DOHH2 (cell line): ENCODE data around the gene SKA2.
"Not testable (repeated sequence)": the region's sequence is repeated elsewhere in the genome, so short reads cannot be mapped to it uniquely, and the experiment has no call there.

Source experiments
- H3F3A ChIP-seq: fragments of 200-600 bp; sonication (generic), shearing (Covaris generic); 2 replicates; pipeline ENCODE4 v1.6.0; 2016; ENCODE audit warnings: antibody characterized with exemption, mild to moderate bottlenecking; ENCODE audit not compliant: control insufficient read depth, insufficient read depth
- H3K27ac ChIP-seq: fragments of 200-600 bp; sonication (generic); 2 replicates; pipeline ENCODE4 v1.5.1; 2014; ENCODE audit warnings: low read depth, mild to moderate bottlenecking, low read length, moderate library complexity
- H3K27me3 ChIP-seq: fragments of 200-600 bp; sonication (generic); 2 replicates; pipeline ENCODE4 v1.6.1; 2014; ENCODE audit warnings: mild to moderate bottlenecking, low read length, mixed read lengths; ENCODE audit not compliant: control insufficient read depth
- H3K36me3 ChIP-seq: fragments of 200-600 bp; sonication (generic); 2 replicates; pipeline ENCODE4 v1.6.1; 2014; ENCODE audit warnings: mild to moderate bottlenecking, low read length, moderate library complexity, mixed read lengths; ENCODE audit not compliant: control insufficient read depth
- H3K4me1 ChIP-seq: fragments of 200-600 bp; sonication (generic); 2 replicates; pipeline ENCODE4 v1.6.1; 2014; ENCODE audit warnings: mild to moderate bottlenecking, low read length, mixed read lengths; ENCODE audit not compliant: control insufficient read depth
- H3K4me2 ChIP-seq: fragments of 200-600 bp; sonication (generic); 2 replicates; pipeline ENCODE4 v1.6.0; 2014; ENCODE audit warnings: mild to moderate bottlenecking, low read length, moderate library complexity
- H3K4me3 ChIP-seq: fragments of 200-600 bp; sonication (generic); 2 replicates; pipeline ENCODE4 v1.5.1; 2014; ENCODE audit warnings: mild to moderate bottlenecking, low read length, mixed read lengths
- H3K79me2 ChIP-seq: fragments of 200-600 bp; sonication (generic); 2 replicates; pipeline ENCODE4 v1.6.1; 2014; ENCODE audit warnings: mild to moderate bottlenecking, low read length, mixed read lengths; ENCODE audit not compliant: control insufficient read depth
- H3K9me2 ChIP-seq: fragments of 200-600 bp; sonication (generic); replicated peaks from 2 replicates; pipeline ENCODE4 v1.6.1; 2014; ENCODE audit warnings: mild to moderate bottlenecking, low read length, mixed read lengths; ENCODE audit not compliant: control insufficient read depth
- H3K9me3 ChIP-seq: fragments of 200-600 bp; sonication (generic); 2 replicates; pipeline ENCODE4 v1.6.1; 2014; ENCODE audit warnings: antibody characterized with exemption, low read length, mixed read lengths; ENCODE audit not compliant: control insufficient read depth, insufficient read depth
- H4K20me1 ChIP-seq: fragments of 200-600 bp; sonication (generic); 2 replicates; pipeline ENCODE4 v1.6.0; 2014; ENCODE audit warnings: low read depth, mild to moderate bottlenecking, antibody characterized with exemption, low read length, moderate library complexity; ENCODE audit not compliant: control insufficient read depth, insufficient read depth
- EZH2phosphoT487 ChIP-seq: fragments of 200-600 bp; sonication (generic); IDR thresholded peaks from 2 replicates; pipeline ENCODE4 v1.6.1; 2017; ENCODE audit warnings: borderline replicate concordance, mild to moderate bottlenecking, antibody characterized with exemption, low read length, moderate library complexity, mixed read lengths
- TF ChIP-seq, protein P1 (sequence below): fragments of 200-600 bp; sonication (generic); IDR thresholded peaks from one replicate; pipeline ENCODE4 v1.5.1; 2014; ENCODE audit warnings: antibody characterized with exemption, mild to moderate bottlenecking, low read depth, low read length; ENCODE audit not compliant: poor library complexity, severe bottlenecking

Gene SKA2

DNA sequence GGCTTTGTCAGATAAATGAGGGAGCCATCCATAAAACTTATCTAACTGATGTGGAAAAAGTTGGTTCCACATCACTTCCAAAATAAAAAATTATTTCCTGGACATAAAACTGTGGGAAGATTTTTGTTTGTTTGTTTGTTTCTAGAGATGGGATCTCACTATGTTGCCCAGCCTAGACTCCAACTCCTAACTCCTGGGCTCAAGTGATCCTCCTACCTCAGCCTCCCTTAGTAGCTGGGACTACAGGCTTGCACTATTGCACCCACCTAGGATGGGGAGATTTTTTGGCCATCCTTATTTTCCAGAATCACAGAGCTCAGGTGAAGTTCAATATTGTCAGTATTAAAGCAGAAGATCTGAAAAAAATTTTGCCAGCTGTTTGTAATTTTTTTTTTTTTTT is 31.0 kb upstream of the SKA2 start:
- no peaks in the 10 kb centered on the region for H3K9me2 ChIP-seq
- no peaks in the 10 kb centered on the region for H3K9me3 ChIP-seq
- no peak overlapping the region for H3K4me2 ChIP-seq
- no peak overlapping the region for H3K27ac ChIP-seq
- TF ChIP-seq, protein P1, sequence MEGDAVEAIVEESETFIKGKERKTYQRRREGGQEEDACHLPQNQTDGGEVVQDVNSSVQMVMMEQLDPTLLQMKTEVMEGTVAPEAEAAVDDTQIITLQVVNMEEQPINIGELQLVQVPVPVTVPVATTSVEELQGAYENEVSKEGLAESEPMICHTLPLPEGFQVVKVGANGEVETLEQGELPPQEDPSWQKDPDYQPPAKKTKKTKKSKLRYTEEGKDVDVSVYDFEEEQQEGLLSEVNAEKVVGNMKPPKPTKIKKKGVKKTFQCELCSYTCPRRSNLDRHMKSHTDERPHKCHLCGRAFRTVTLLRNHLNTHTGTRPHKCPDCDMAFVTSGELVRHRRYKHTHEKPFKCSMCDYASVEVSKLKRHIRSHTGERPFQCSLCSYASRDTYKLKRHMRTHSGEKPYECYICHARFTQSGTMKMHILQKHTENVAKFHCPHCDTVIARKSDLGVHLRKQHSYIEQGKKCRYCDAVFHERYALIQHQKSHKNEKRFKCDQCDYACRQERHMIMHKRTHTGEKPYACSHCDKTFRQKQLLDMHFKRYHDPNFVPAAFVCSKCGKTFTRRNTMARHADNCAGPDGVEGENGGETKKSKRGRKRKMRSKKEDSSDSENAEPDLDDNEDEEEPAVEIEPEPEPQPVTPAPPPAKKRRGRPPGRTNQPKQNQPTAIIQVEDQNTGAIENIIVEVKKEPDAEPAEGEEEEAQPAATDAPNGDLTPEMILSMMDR = no peak
- TF ChIP-seq EZH2phosphoT487 = no peak
- H3K79me2 ChIP-seq = peaks cover 2% of the 10 kb centered on the region; the same call in 1 of the 2 replicates
- H3K4me1 ChIP-seq = peaks cover 45% of the 10 kb centered on the region
- peaks cover 9% of the 10 kb centered on the region for H3F3A ChIP-seq
- no peaks in the 10 kb centered on the region for H3K27me3 ChIP-seq
- no peaks in the 10 kb centered on the region for H4K20me1 ChIP-seq
- no peak overlapping the region for H3K4me3 ChIP-seq
- H3K36me3 ChIP-seq = peaks cover 63% of the 10 kb centered on the region

DNA sequence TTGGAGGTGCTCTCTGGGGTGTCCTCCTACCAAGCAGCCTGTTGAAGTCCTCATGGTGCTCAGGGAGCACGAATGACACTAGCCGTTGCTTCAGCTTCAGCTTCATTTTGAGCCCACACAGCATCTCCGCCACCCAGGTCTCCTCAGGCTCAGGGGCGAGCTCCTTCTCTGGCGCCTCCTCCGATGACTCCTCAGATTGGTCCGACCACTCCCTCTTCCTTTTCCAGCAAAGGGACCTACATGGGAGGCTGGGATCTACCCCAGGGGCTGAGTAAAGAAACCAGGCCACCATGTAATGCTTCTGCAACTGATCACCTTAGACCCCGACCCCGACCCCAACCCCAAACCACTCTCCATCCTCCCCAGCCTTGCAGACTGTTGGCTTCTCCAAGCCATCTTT is 26.5 kb upstream of the SKA2 start:
- Histone ChIP-seq H3K36me3 (peaks cover 34% of the 10 kb centered on the region), H3K4me1 (peaks cover 33% of the 10 kb centered on the region), H3K27me3 (no peaks in the 10 kb centered on the region), H3K4me3 (no peak overlapping the region), H3K9me2 (no peaks in the 10 kb centered on the region), H3K9me3 (no peaks in the 10 kb centered on the region), H3K79me2 (peaks cover 18% of the 10 kb centered on the region), H3F3A (peaks cover 3% of the 10 kb centered on the region), H4K20me1 (no peaks in the 10 kb centered on the region), H3K27ac (no peak overlapping the region), H3K4me2 (no peak overlapping the region)
- TF ChIP-seq EZH2phosphoT487 = no peak
- TF ChIP-seq, protein P1 = no peak

DNA sequence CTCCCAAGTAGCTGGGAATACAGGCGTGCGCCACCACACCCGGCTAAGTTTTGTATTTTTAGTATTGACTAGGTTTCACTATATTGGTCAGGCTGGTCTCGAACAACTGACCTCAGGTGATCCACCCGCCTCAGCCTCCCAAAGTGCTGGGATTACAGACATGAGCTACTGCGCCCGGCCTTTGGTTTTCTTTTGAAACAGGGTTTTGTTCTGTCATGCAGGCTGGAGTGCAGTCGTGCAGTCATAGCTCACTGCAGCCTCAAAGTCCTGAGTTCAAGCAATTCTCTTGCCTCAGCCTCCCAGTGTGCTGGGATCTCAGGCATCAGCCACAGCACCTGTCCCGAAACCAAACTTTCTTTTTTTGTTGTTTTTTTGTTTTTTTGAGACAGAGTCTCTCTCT is 25.6 kb upstream of the SKA2 start:
- Histone ChIP-seq H3K27me3 (no peaks in the 10 kb centered on the region), H3F3A (peaks cover 3% of the 10 kb centered on the region), H3K4me2 (no peak overlapping the region), H3K4me1 (peaks cover 25% of the 10 kb centered on the region), H3K9me3 (no peaks in the 10 kb centered on the region), H3K79me2 (peaks cover 26% of the 10 kb centered on the region), H3K9me2 (no peaks in the 10 kb centered on the region), H3K36me3 (peaks cover 27% of the 10 kb centered on the region), H4K20me1 (no peaks in the 10 kb centered on the region), H3K27ac (no peak overlapping the region), H3K4me3 (no peak overlapping the region)
- TF ChIP-seq, protein P1 = no peak
- TF ChIP-seq EZH2phosphoT487 = no peak

DNA sequence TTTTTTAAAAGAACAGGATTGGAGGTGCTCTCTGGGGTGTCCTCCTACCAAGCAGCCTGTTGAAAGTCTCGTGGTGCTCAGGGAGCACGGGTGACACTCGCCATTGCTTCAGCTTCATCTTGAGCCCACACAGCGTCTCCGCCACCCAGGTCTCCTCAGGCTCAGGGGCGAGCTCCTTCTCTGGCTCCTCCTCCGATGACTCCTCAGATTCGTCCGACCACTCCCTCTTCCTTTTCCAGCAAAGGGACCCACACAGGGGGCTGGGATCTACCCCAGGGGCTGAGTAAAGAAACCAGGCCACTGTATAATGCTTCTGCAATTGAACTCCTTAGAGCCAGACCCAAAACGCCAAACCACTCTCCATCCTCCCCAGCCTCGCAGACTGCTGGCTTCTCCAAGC is 24.6 kb upstream of the SKA2 start:
- peaks cover 15% of the 10 kb centered on the region for H3K4me1 ChIP-seq
- H4K20me1 ChIP-seq, H3K4me3 ChIP-seq, H3F3A ChIP-seq, H3K27ac ChIP-seq, H3K9me2 ChIP-seq, H3K9me3 ChIP-seq, H3K4me2 ChIP-seq, H3K27me3 ChIP-seq: not testable (repeated sequence)
- H3K36me3 ChIP-seq = peaks cover 26% of the 10 kb centered on the region
- peaks cover 33% of the 10 kb centered on the region for H3K79me2 ChIP-seq
